ENCODE results near the gene CBX1.
A peak's percentile ranks its signal among the peaks of the same experiment; 100 is the strongest.

The CBX1 gene

DNA sequence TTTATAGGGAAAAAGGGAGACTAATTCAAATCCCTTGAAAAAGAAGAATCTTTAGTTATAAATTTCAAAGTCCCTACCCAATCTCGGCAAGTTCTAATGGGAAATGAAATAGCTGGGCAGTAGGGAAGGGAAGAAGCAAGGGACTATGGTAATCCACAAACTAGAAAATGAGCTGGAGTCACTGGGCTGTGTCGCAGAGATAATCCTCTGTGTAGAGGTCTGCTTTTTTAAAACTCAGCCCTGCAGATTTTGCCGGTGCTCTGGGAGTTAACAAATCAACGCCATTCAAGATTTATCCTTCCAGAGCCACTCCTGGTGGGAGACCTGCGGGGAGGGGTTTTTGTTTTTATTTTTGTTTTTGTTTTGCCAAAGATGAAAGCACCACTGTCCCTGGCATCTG is 27.1 kb upstream of the CBX1 start:
- Histone ChIP-seq H3K23ac (ENCODE audit: low read length in 2 of 2) (no peak overlapping the region), H3K4ac (ENCODE audit: low read depth in 1 of 2, low read length in 2 of 2) (no peak overlapping the region), H4K8ac (ENCODE audit: low read length) (no peak overlapping the region), H3K9me3 (ENCODE audit: control insufficient read depth, low read length) (no peaks in the 10 kb centered on the region), H3K36me3 (ENCODE audit: control insufficient read depth in 1 of 2, insufficient read depth in 2 of 2, low read depth in 1 of 2, low read length in 2 of 2) (peaks cover 12 to 13% of the 10 kb centered on the region in 2 experiments), H2BK5ac (ENCODE audit: low read depth, low read length, poor library complexity, severe bottlenecking) (no peak overlapping the region), H2BK15ac (ENCODE audit: low read depth, poor library complexity, severe bottlenecking) (no peak overlapping the region), H4K91ac (ENCODE audit: low read length) (no peak overlapping the region), H3K14ac (ENCODE audit: low read length in 2 of 2) (no peak overlapping the region), H3K4me2 (ENCODE audit: low read length, poor library complexity, severe bottlenecking) (no peak overlapping the region), H2BK120ac (ENCODE audit: low read depth, low read length) (no peak overlapping the region), H3K4me1 (ENCODE audit: control insufficient read depth, insufficient read depth, low read depth, low read length) (peaks cover 6% of the 10 kb centered on the region), H3K9ac (ENCODE audit: low read length) (no peak overlapping the region), H3K79me1 (replicated peaks; ENCODE audit: low read length, poor library complexity, severe bottlenecking) (no peaks in the 10 kb centered on the region), H3K27ac (ENCODE audit: low read length, poor library complexity, severe bottlenecking) (no peak overlapping the region), H3K27me3 (ENCODE audit: control insufficient read depth in 1 of 2, insufficient read depth in 1 of 2, low read length in 2 of 2) (peaks cover 0 to 4% of the 10 kb centered on the region in 2 experiments), H2AK5ac (ENCODE audit: low read length, severe bottlenecking) (no peak overlapping the region), H3K4me3 (ENCODE audit: insufficient read depth in 1 of 2, low read depth in 1 of 2, low read length in 2 of 2) (no peak overlapping the region), H2AFZ (ENCODE audit: low read depth, low read length) (no peak overlapping the region), H2BK12ac (ENCODE audit: low read length in 2 of 2) (no peak overlapping the region), H3K18ac (ENCODE audit: low read depth in 1 of 2, low read length in 2 of 2) (no peak overlapping the region)
- 42% methylated on average over 3 of the region's 5 CpGs for WGBS
- DNase-seq: no peak

DNA sequence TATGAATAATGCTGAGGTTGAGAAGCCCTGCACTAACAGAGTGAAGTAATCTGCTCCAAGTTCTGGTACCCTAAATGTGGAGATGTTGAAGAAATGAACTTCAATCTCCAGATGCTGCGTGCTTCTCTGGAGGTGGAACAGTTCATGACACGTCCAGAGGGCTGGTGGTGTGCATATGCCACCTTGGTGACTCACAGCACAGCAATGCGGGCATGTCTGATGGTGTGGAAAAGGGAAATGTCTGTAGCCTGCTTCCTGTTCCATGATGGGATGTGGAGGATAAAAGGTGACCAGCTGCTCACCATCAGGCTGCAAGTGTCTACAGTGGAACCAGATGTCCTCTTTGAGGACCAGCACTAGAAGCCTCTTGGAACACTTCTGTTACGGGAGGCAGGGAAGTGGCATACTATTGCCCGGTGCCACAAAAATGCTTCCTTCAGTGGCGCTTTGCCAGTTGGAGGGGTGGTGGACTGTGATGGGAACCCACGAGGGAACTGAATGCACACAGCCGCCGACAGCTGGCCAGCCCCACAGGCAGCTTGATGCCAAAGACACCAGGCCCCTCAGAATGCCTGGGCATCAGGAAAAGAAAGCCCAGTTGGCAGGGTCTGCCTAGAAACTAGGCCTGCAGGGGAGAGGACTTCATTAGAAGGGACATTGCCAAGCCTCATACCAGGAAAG is 26.2 kb upstream of the CBX1 start:
- Histone ChIP-seq H2BK120ac (ENCODE audit: low read depth, low read length) (no peak overlapping the region), H3K14ac (ENCODE audit: low read length in 2 of 2) (no peak overlapping the region), H4K91ac (ENCODE audit: low read length) (no peak overlapping the region), H3K79me1 (replicated peaks; ENCODE audit: low read length, poor library complexity, severe bottlenecking) (peaks cover 5% of the 10 kb centered on the region), H3K27me3 (ENCODE audit: control insufficient read depth in 1 of 2, insufficient read depth in 1 of 2, low read length in 2 of 2) (peaks cover 0 to 4% of the 10 kb centered on the region in 2 experiments), H3K18ac (ENCODE audit: low read depth in 1 of 2, low read length in 2 of 2) (no peak overlapping the region), H3K4ac (ENCODE audit: low read depth in 1 of 2, low read length in 2 of 2) (no peak overlapping the region), H2BK5ac (ENCODE audit: low read depth, low read length, poor library complexity, severe bottlenecking) (no peak overlapping the region), H3K9ac (ENCODE audit: low read length) (no peak overlapping the region), H3K27ac (ENCODE audit: low read length, poor library complexity, severe bottlenecking) (no peak overlapping the region), H2AK5ac (ENCODE audit: low read length, severe bottlenecking) (no peak overlapping the region), H2BK15ac (ENCODE audit: low read depth, poor library complexity, severe bottlenecking) (no peak overlapping the region), H3K4me3 (ENCODE audit: insufficient read depth in 1 of 2, low read depth in 1 of 2, low read length in 2 of 2) (no peak overlapping the region), H2AFZ (ENCODE audit: low read depth, low read length) (no peak overlapping the region), H4K8ac (ENCODE audit: low read length) (no peak overlapping the region), H3K23ac (ENCODE audit: low read length in 2 of 2) (no peak overlapping the region), H3K9me3 (ENCODE audit: control insufficient read depth, low read length) (no peaks in the 10 kb centered on the region), H2BK12ac (ENCODE audit: low read length in 2 of 2) (no peak overlapping the region), H3K4me1 (ENCODE audit: control insufficient read depth, insufficient read depth, low read depth, low read length) (peaks cover 6% of the 10 kb centered on the region), H3K4me2 (ENCODE audit: low read length, poor library complexity, severe bottlenecking) (no peak overlapping the region), H3K36me3 (ENCODE audit: control insufficient read depth in 1 of 2, insufficient read depth in 2 of 2, low read depth in 1 of 2, low read length in 2 of 2) (peaks cover 19 to 22% of the 10 kb centered on the region in 2 experiments)
- WGBS: 86% methylated on average over 9 of the region's 9 CpGs
- DNase-seq: peak; percentile 16

DNA sequence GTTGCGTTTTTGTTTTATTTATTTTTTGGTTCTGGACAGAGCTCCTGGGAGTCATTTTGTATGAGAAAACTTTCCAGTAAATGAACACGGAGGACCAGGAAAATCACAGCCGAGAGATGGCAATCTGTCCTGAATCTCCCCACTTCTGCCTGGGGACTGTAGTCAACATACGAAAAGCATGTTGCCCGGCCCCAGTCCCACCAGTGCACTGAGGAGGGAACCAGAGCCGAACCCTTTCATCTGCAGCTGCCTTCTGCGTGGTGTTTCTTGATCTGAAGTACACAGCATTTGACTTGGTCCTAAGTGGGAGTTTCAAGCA is 25.2 kb upstream of the CBX1 start:
- Histone ChIP-seq H3K4me1 (ENCODE audit: control insufficient read depth, insufficient read depth, low read depth, low read length) (peaks cover 6% of the 10 kb centered on the region), H3K27me3 (ENCODE audit: control insufficient read depth in 1 of 2, insufficient read depth in 1 of 2, low read length in 2 of 2) (no peaks in the 10 kb centered on the region), H2AFZ (ENCODE audit: low read depth, low read length) (no peak overlapping the region), H3K79me1 (replicated peaks; ENCODE audit: low read length, poor library complexity, severe bottlenecking) (peaks cover 10% of the 10 kb centered on the region), H3K4ac (ENCODE audit: low read depth in 1 of 2, low read length in 2 of 2) (no peak overlapping the region), H3K9me3 (ENCODE audit: control insufficient read depth, low read length) (no peaks in the 10 kb centered on the region), H4K91ac (ENCODE audit: low read length) (no peak overlapping the region), H2AK5ac (ENCODE audit: low read length, severe bottlenecking) (no peak overlapping the region), H3K27ac (ENCODE audit: low read length, poor library complexity, severe bottlenecking) (no peak overlapping the region), H3K4me2 (ENCODE audit: low read length, poor library complexity, severe bottlenecking) (no peak overlapping the region), H3K9ac (ENCODE audit: low read length) (no peak overlapping the region), H2BK5ac (ENCODE audit: low read depth, low read length, poor library complexity, severe bottlenecking) (no peak overlapping the region), H3K36me3 (ENCODE audit: control insufficient read depth in 1 of 2, insufficient read depth in 2 of 2, low read depth in 1 of 2, low read length in 2 of 2) (peaks cover 29 to 32% of the 10 kb centered on the region in 2 experiments), H2BK120ac (ENCODE audit: low read depth, low read length) (no peak overlapping the region), H3K18ac (ENCODE audit: low read depth in 1 of 2, low read length in 2 of 2) (no peak overlapping the region), H3K4me3 (ENCODE audit: insufficient read depth in 1 of 2, low read depth in 1 of 2, low read length in 2 of 2) (no peak overlapping the region), H2BK15ac (ENCODE audit: low read depth, poor library complexity, severe bottlenecking) (no peak overlapping the region), H4K8ac (ENCODE audit: low read length) (no peak overlapping the region), H2BK12ac (ENCODE audit: low read length in 2 of 2) (no peak overlapping the region), H3K23ac (ENCODE audit: low read length in 2 of 2) (no peak overlapping the region), H3K14ac (ENCODE audit: low read length in 2 of 2) (no peak overlapping the region)
- no peak for DNase-seq
- WGBS: 91% methylated on average over 7 of the region's 7 CpGs

DNA sequence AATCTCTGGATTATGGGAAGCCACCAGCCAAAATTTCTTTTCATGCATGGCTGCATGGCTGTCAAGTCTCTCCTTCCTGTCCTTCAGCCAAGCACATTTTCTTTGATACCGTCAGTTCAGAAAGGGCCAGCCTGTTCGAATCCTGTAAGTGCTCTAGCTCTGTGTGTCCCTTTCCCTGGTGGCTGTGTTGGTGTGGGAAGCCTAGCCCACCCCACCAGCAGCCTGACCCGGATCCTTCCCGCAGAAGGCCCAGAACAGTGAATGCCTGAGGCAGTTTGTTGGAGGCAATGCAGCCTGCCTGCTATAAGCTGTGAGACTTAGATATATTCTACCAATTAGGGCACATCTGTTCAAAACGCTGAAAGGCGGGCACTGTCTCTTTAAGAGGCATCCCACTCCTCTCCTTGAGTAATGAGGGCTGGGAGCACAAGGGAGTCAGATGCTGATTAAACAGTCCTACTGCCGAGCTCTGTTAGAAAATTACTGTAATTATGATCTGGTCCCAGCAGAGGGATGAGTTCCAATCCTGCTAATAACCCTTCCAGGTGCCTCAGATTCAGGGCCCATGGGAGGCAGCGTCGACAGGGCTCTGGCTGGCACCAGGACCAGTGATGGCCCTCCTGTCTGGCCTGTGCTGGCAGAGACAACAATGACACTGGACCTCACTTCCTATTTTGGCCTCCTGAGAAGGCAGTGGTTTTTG is 24.7 kb upstream of the CBX1 start:
- no peak overlapping the region for H4K91ac ChIP-seq (ENCODE audit: low read length)
- no peak overlapping the region for H3K14ac ChIP-seq (ENCODE audit: low read length in 2 of 2)
- H3K4ac ChIP-seq (ENCODE audit: low read depth in 1 of 2, low read length in 2 of 2): no peak overlapping the region
- H3K9ac ChIP-seq (ENCODE audit: low read length): peak overlapping the region; percentile 8
- no peak overlapping the region for H2BK5ac ChIP-seq (ENCODE audit: low read depth, low read length, poor library complexity, severe bottlenecking)
- H2AFZ ChIP-seq (ENCODE audit: low read depth, low read length): no peak overlapping the region
- H2AK5ac ChIP-seq (ENCODE audit: low read length, severe bottlenecking): no peak overlapping the region
- DNase-seq: no peak
- peaks cover 13% of the 10 kb centered on the region for H3K79me1 ChIP-seq (replicated peaks; ENCODE audit: low read length, poor library complexity, severe bottlenecking)
- H3K18ac ChIP-seq (ENCODE audit: low read depth in 1 of 2, low read length in 2 of 2): no peak overlapping the region
- 85% methylated on average over 8 of the region's 9 CpGs for whole genome bisulfite sequencing
- H2BK120ac ChIP-seq (ENCODE audit: low read depth, low read length): no peak overlapping the region
- no peak overlapping the region for H3K23ac ChIP-seq (ENCODE audit: low read length in 2 of 2)
- H3K27ac ChIP-seq (ENCODE audit: low read length, poor library complexity, severe bottlenecking): no peak overlapping the region
- no peak overlapping the region for H3K4me3 ChIP-seq (ENCODE audit: insufficient read depth in 1 of 2, low read depth in 1 of 2, low read length in 2 of 2)
- no peak overlapping the region for H3K4me2 ChIP-seq (ENCODE audit: low read length, poor library complexity, severe bottlenecking)
- no peak overlapping the region for H2BK12ac ChIP-seq (ENCODE audit: low read length in 2 of 2)
- peaks cover 6% of the 10 kb centered on the region for H3K4me1 ChIP-seq (ENCODE audit: control insufficient read depth, insufficient read depth, low read depth, low read length)
- H3K36me3 ChIP-seq (ENCODE audit: control insufficient read depth in 1 of 2, insufficient read depth in 2 of 2, low read depth in 1 of 2, low read length in 2 of 2): peaks cover 34 to 37% of the 10 kb centered on the region in 2 experiments
- no peaks in the 10 kb centered on the region for H3K9me3 ChIP-seq (ENCODE audit: control insufficient read depth, low read length)
- H4K8ac ChIP-seq (ENCODE audit: low read length): no peak overlapping the region
- no peaks in the 10 kb centered on the region for H3K27me3 ChIP-seq (ENCODE audit: control insufficient read depth in 1 of 2, insufficient read depth in 1 of 2, low read length in 2 of 2)
- no peak overlapping the region for H2BK15ac ChIP-seq (ENCODE audit: low read depth, poor library complexity, severe bottlenecking)

Data from mesenchymal stem cell (in vitro differentiated cells and primary cell).